ENCODE results near the gene GIPC3. TPM values are rescaled to one million over a fixed set of nuclear protein-coding genes. Genes with fewer than 3 reads are reported as not detected.

The GIPC3 gene
- total and polyA plus RNA-seq, 2 experiments from 2014 or later, result 0.06 TPM; not detected in 1

DNA sequence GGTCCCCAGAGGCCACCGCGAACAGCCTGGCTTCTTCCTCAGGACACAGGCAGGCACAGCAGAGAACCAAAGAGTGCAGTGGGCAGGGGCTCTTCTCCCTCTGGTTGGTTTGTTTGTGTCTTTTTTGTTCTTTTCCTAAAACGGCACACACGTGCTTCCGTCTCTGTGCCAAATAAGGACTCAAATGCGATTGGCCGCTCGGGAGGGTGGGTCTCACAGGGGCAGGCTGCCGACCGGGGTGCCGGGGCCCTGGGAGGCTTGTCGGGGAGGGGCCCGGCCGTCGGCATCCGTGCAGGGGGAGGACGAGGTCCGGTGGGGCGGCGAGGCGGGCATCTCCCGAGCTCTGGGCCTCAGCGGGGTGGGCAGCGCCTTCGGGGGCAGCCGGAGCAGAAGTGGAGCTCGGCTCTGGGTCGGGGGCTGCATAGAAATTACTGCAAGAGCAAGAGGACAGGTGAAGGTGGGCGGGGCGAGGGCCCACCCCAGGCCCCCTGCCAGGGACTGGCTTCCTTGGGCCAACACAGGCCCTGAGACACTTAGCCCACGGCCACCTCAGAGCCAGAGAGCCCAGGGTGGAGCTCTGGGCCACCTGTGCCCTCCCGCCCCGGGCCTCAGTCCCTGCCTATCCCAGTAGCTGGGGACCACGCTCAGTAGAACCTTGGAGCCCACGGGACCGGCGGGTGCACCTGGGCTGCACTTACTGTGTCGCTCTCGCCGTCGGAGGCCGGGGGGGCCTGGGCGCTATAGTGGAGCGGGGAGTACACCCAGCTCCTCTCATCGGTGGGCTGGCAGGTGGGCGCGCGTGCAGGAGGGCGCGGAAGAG, 47.7 kb downstream of the GIPC3 start:
- no peak overlapping the region for H2AFZ ChIP-seq
- 91% methylated on average over 26 to 50 of the region's 50 CpGs for WGBS, 2 experiments (ENCODE audit: low coverage in 1 of 2, low lambda C conversion rate in 2 of 2, missing lambda C conversion rate in 2 of 2)
- no peaks in the 10 kb centered on the region for H3K4me1 ChIP-seq (ENCODE audit: insufficient read depth)
- H3K27me3 ChIP-seq (replicated peaks; ENCODE audit: insufficient read depth), result no peaks in the 10 kb centered on the region
- H3K9me2 ChIP-seq (ENCODE audit: insufficient read depth), result no peaks in the 10 kb centered on the region
- in situ Hi-C loops (cut with MboI), result no loop called here
- no peak overlapping the region for H3K4me2 ChIP-seq (ENCODE audit: unreplicated experiment)
- H3K27ac ChIP-seq, result no peak overlapping the region
- no peaks in the 10 kb centered on the region for H4K20me1 ChIP-seq (ENCODE audit: insufficient read depth)
- H3K79me2 ChIP-seq (ENCODE audit: insufficient read depth), result no peaks in the 10 kb centered on the region
- H3K9me3 ChIP-seq (ENCODE audit: low read depth), result no peaks in the 10 kb centered on the region
- H3K36me3 ChIP-seq (ENCODE audit: low read depth), result no peaks in the 10 kb centered on the region
- no peak for TF ChIP-seq EZH2phosphoT487 (IDR thresholded peaks at IDR 0.05; ENCODE audit: insufficient read depth, low read depth)
- TF ChIP-seq EZH2 (IDR thresholded peaks at IDR 0.05; ENCODE audit: insufficient read depth, poor library complexity, severe bottlenecking), result no peak
- H3K4me3 ChIP-seq, result no peak overlapping the region
- DNase-seq, result no peak
- no peak overlapping the region for H3K9ac ChIP-seq
- H3F3A ChIP-seq (ENCODE audit: insufficient read depth), result no peaks in the 10 kb centered on the region

DNA sequence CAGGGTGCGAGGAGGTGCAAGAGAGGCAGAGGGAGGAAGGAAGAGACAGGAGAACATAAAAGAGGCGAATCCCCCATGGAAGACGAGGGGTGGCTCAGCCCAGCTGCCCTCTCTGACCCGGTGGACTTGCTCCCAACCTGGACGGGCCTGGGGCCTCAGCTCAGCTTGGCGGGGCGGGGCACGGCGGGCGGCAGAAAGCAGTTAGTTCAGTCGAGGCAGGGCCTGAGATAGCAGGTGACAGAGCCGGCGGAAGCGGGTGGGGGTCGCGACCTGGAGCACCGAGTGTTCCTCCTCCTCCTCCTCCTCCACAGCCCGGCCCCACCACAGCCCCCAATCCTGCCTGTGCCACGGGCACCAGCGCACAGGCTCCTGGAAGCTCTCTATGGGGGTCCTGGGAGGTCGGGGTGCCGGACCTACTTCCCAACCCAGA, 48.3 kb downstream of the GIPC3 start:
- H3K27ac ChIP-seq, result no peak overlapping the region
- 88 to 89% methylated on average over 21 to 22 of the region's 22 CpGs for WGBS, 2 experiments (ENCODE audit: low coverage in 1 of 2, low lambda C conversion rate in 2 of 2, missing lambda C conversion rate in 2 of 2)
- H3K9me2 ChIP-seq (ENCODE audit: insufficient read depth), result no peaks in the 10 kb centered on the region
- TF ChIP-seq EZH2phosphoT487 (IDR thresholded peaks at IDR 0.05; ENCODE audit: insufficient read depth, low read depth) (no peak), EZH2 (IDR thresholded peaks at IDR 0.05; ENCODE audit: insufficient read depth, poor library complexity, severe bottlenecking) (no peak)
- H3K4me3 ChIP-seq, result no peak overlapping the region
- no peak overlapping the region for H3K9ac ChIP-seq
- H3K27me3 ChIP-seq (replicated peaks; ENCODE audit: insufficient read depth), result no peaks in the 10 kb centered on the region
- no peaks in the 10 kb centered on the region for H3F3A ChIP-seq (ENCODE audit: insufficient read depth)
- no peaks in the 10 kb centered on the region for H3K9me3 ChIP-seq (ENCODE audit: low read depth)
- DNase-seq, result no peak
- H3K36me3 ChIP-seq (ENCODE audit: low read depth), result no peaks in the 10 kb centered on the region
- in situ Hi-C loops (cut with MboI), result no loop called here
- no peak overlapping the region for H3K4me2 ChIP-seq (ENCODE audit: unreplicated experiment)
- H2AFZ ChIP-seq, result no peak overlapping the region
- no peaks in the 10 kb centered on the region for H3K79me2 ChIP-seq (ENCODE audit: insufficient read depth)
- H4K20me1 ChIP-seq (ENCODE audit: insufficient read depth), result no peaks in the 10 kb centered on the region
- no peaks in the 10 kb centered on the region for H3K4me1 ChIP-seq (ENCODE audit: insufficient read depth)

DNA sequence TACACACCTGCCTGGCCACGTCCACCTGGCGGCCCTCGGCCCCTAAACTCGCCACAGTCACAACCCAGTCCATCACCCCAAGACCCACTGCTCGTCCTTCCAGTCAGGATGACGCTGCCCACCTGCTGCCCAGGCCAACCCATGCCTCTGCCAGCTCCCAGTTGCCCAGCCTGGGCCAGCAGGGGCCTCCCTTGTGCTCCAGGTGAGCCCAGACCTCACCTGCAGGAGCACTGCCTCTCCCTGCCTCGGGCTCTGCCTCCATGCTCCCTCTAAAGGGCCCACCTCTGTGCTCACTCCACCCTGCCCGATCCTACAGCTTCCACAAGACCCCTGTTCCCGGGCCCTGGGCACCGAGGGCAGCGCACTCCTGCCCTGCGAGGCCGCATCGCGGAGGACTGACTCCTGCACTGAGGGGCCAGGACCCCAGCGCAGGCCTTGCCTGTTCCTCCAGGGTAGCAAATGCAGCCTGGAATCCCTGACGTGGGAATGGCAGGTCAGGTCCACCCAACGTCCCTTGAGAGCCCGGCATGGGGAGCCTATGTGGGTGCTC, 49.3 kb downstream of the GIPC3 start:
- TF ChIP-seq EZH2 (IDR thresholded peaks at IDR 0.05; ENCODE audit: insufficient read depth, poor library complexity, severe bottlenecking) (no peak), EZH2phosphoT487 (IDR thresholded peaks at IDR 0.05; ENCODE audit: insufficient read depth, low read depth) (no peak)

DNA sequence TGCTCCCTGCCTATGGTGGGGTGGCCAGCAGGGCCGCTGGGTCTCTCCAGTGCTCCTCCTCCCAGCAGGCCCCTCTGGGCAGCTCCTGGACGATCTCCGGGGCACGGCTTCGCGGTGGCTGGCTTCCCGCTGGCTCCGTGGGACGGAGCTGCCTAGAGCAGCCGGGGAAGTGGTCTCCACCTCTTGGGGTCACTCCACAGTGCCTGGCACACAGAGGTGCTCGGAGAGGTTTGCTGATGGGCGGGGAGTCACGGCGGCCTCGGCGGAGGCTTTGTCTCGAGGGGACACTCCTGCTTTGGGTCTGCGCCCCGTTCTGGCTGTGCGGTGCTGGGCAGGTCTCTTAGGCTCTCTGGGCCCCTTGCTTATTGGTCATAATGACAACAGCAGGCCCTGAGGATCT, 51.2 kb downstream of the GIPC3 start:
- 94% methylated on average over 20 of the region's 20 CpGs for WGBS, 2 experiments (ENCODE audit: low coverage in 1 of 2, low lambda C conversion rate in 2 of 2, missing lambda C conversion rate in 2 of 2)
- no peak for DNase-seq
- H3K4me2 ChIP-seq (ENCODE audit: unreplicated experiment), result no peak overlapping the region
- H3K4me1 ChIP-seq (ENCODE audit: insufficient read depth), result no peaks in the 10 kb centered on the region
- in situ Hi-C loops (cut with MboI), result no loop called here
- no peaks in the 10 kb centered on the region for H3K36me3 ChIP-seq (ENCODE audit: low read depth)
- no peaks in the 10 kb centered on the region for H3K9me2 ChIP-seq (ENCODE audit: insufficient read depth)
- TF ChIP-seq EZH2 (IDR thresholded peaks at IDR 0.05; ENCODE audit: insufficient read depth, poor library complexity, severe bottlenecking) (no peak), EZH2phosphoT487 (IDR thresholded peaks at IDR 0.05; ENCODE audit: insufficient read depth, low read depth) (no peak)
- no peak overlapping the region for H2AFZ ChIP-seq
- no peaks in the 10 kb centered on the region for H3K79me2 ChIP-seq (ENCODE audit: insufficient read depth)
- no peaks in the 10 kb centered on the region for H3K9me3 ChIP-seq (ENCODE audit: low read depth)
- H3F3A ChIP-seq (ENCODE audit: insufficient read depth), result no peaks in the 10 kb centered on the region
- H3K9ac ChIP-seq, result no peak overlapping the region
- H3K27me3 ChIP-seq (replicated peaks; ENCODE audit: insufficient read depth), result no peaks in the 10 kb centered on the region
- no peaks in the 10 kb centered on the region for H4K20me1 ChIP-seq (ENCODE audit: insufficient read depth)
- no peak overlapping the region for H3K27ac ChIP-seq
- no peak overlapping the region for H3K4me3 ChIP-seq

More for the DNA sequence above, 49.3 kb downstream of the GIPC3 start:
- no peak overlapping the region for H3K9ac ChIP-seq
- no peaks in the 10 kb centered on the region for H3K79me2 ChIP-seq (ENCODE audit: insufficient read depth)
- H3K4me3 ChIP-seq, result no peak overlapping the region
- no peaks in the 10 kb centered on the region for H3K27me3 ChIP-seq (replicated peaks; ENCODE audit: insufficient read depth)
- whole genome bisulfite sequencing, 2 experiments (ENCODE audit: low coverage in 1 of 2, low lambda C conversion rate in 2 of 2, missing lambda C conversion rate in 2 of 2), result 87 to 90% methylated on average over 18 to 19 of the region's 19 CpGs
- H3K27ac ChIP-seq, result no peak overlapping the region
- no peak for DNase-seq
- no peak overlapping the region for H3K4me2 ChIP-seq (ENCODE audit: unreplicated experiment)
- H4K20me1 ChIP-seq (ENCODE audit: insufficient read depth), result no peaks in the 10 kb centered on the region
- H2AFZ ChIP-seq, result no peak overlapping the region
- H3K9me3 ChIP-seq (ENCODE audit: low read depth), result no peaks in the 10 kb centered on the region
- no peaks in the 10 kb centered on the region for H3K36me3 ChIP-seq (ENCODE audit: low read depth)
- H3K4me1 ChIP-seq (ENCODE audit: insufficient read depth), result no peaks in the 10 kb centered on the region
- no peaks in the 10 kb centered on the region for H3F3A ChIP-seq (ENCODE audit: insufficient read depth)
- no peaks in the 10 kb centered on the region for H3K9me2 ChIP-seq (ENCODE audit: insufficient read depth)
- in situ Hi-C loops (cut with MboI), result no loop called here
